H1 (cell line): ENCODE results near the gene CDS2. TPM values are rescaled to one million over a fixed set of nuclear protein-coding genes. Genes with fewer than 3 reads are reported as not detected.

Experiments
- CTCF ChIA-PET: fragments of 300-600 bp; sonication (Branson Sonifier 250); formaldehyde crosslinking; loops from one replicate; lab custom pipeline; 2021; ENCODE audit not compliant: partially characterized antibody; lab: Charles Lee
- POLR2A ChIA-PET: fragments of 300-600 bp; sonication (Branson Sonifier 250); formaldehyde crosslinking; loops from one replicate; lab custom pipeline; 2021; ENCODE audit warnings: inconsistent platforms; ENCODE audit not compliant: partially characterized antibody; lab: Charles Lee
- DNase-seq, 2 experiments: peaks; one replicate each; pipeline versions ENCODE4 v3.0.0 to v3.0.0-alpha.2; 2010 to 2022; ENCODE audit warnings: low spot score in 2 of 2, low read depth in 1 of 2, mixed read lengths in 1 of 2
- FAIRE-seq: peaks from 2 replicates; lab custom pipeline; 2011; peaks lifted over from hg19 to GRCh38; lab: Jason Lieb, UNC
- H2AFZ ChIP-seq: 2 replicates; pipeline ENCODE4 v1.8.1; 2012; ENCODE audit warnings: low read length, inconsistent platforms
- H2AK5ac ChIP-seq: 2 replicates; pipeline ENCODE4 v1.6.1; 2013; ENCODE audit warnings: low read depth, low read length
- H2BK120ac ChIP-seq: replicated peaks from 2 replicates; pipeline ENCODE3; 2013; ENCODE audit warnings: low read depth, low read length, inconsistent platforms
- H2BK12ac ChIP-seq: 2 replicates; pipeline ENCODE4 v1.6.1; 2013; ENCODE audit warnings: low read depth, low read length
- H2BK15ac ChIP-seq: 2 replicates; pipeline ENCODE4 v1.6.1; 2013; ENCODE audit warnings: low read length
- H2BK20ac ChIP-seq: 2 replicates; pipeline ENCODE4 v1.6.1; 2013; ENCODE audit warnings: low read length
- H2BK5ac ChIP-seq: 2 replicates; pipeline ENCODE4 v1.6.1; 2013; ENCODE audit warnings: low read depth, low read length
- H3K14ac ChIP-seq: 2 replicates; pipeline ENCODE4 v1.6.1; 2013; ENCODE audit warnings: inconsistent platforms; ENCODE audit not compliant: insufficient read length
- H3K18ac ChIP-seq: 2 replicates; pipeline ENCODE4 v1.6.1; 2013; ENCODE audit warnings: low read length; ENCODE audit errors: extremely low read depth
- H3K23ac ChIP-seq: 2 replicates; pipeline ENCODE4 v1.6.1; 2013; ENCODE audit warnings: inconsistent platforms; ENCODE audit not compliant: insufficient read length
- H3K23me2 ChIP-seq: 2 replicates; pipeline ENCODE4 v1.6.1; 2013; ENCODE audit warnings: low read depth, low read length
- H3K27ac ChIP-seq: 2 replicates; pipeline ENCODE4 v1.6.1; 2011; ENCODE audit warnings: low read depth, low read length, inconsistent platforms
- H3K27me3 ChIP-seq, 4 experiments: replicated peaks in 1 of 4; 1 replicate in 1 of 4; 2 replicates in 3 of 4; pipeline versions ENCODE4 v1.6.1 to v1.8.1; 2011 to 2013; ENCODE audit warnings: low read length in 3 of 4, mild to moderate bottlenecking in 3 of 4, inconsistent platforms in 2 of 4, mixed read lengths in 2 of 4, moderate library complexity in 1 of 4; ENCODE audit not compliant: control insufficient read depth in 3 of 4, insufficient read depth in 3 of 4; ENCODE audit errors: extremely low read depth in 1 of 4
- H3K36me3 ChIP-seq, 4 experiments: 2 replicates each; pipeline versions ENCODE4 v1.6.1 to v1.8.1; 2011 to 2013; ENCODE audit warnings: mild to moderate bottlenecking in 4 of 4, low read length in 3 of 4, moderate library complexity in 2 of 4, control low read depth in 1 of 4, inconsistent platforms in 1 of 4; ENCODE audit not compliant: insufficient read depth in 4 of 4, control insufficient read depth in 2 of 4
- H3K4ac ChIP-seq: replicated peaks from 2 replicates; pipeline ENCODE3; 2013; ENCODE audit warnings: low read length, low read depth, mixed read lengths, inconsistent platforms; ENCODE audit not compliant: insufficient read length
- H3K4me1 ChIP-seq, 4 experiments: replicated peaks in 1 of 4; 1 replicate in 1 of 4; 2 replicates in 3 of 4; pipeline versions ENCODE4 v1.6.1 to v1.8.1; 2011 to 2013; ENCODE audit warnings: low read length in 3 of 4, inconsistent platforms in 2 of 4, mixed read lengths in 1 of 4; ENCODE audit not compliant: insufficient read depth in 4 of 4, control insufficient read depth in 3 of 4
- H3K4me2 ChIP-seq, 2 experiments: 2 replicates each; pipeline versions ENCODE4 v1.6.1 to v1.8.1; 2011 to 2013; ENCODE audit warnings: low read depth in 2 of 2, low read length in 2 of 2, control low read depth in 1 of 2, inconsistent platforms in 1 of 2, mild to moderate bottlenecking in 1 of 2; ENCODE audit not compliant: insufficient read depth in 1 of 2
- H3K4me3 ChIP-seq, 4 experiments: fragments of 200-600, 300-600 bp in 1 of 4; sonication (generic), shearing (Covaris generic), sonication (Bioruptor Twin) in 1 of 4; 2 replicates each; pipeline versions ENCODE4 v1.5.1 to v1.8.1; 2011 to 2016; ENCODE audit warnings: low read length in 4 of 4, low read depth in 3 of 4, control low read depth in 2 of 4, inconsistent platforms in 2 of 4, mild to moderate bottlenecking in 2 of 4, mixed read lengths in 1 of 4, moderate library complexity in 1 of 4; ENCODE audit not compliant: insufficient read depth in 2 of 4; ENCODE audit errors: extremely low read depth in 1 of 4
- H3K56ac ChIP-seq: replicated peaks from 2 replicates; pipeline ENCODE3; 2013; ENCODE audit warnings: low read depth, mild to moderate bottlenecking, mixed read lengths, low read length, inconsistent platforms; ENCODE audit not compliant: insufficient read length
- H3K79me1 ChIP-seq: 2 replicates; pipeline ENCODE4 v1.6.1; 2013; ENCODE audit warnings: low read depth, low read length, control low read depth
- H3K79me2 ChIP-seq, 2 experiments: 2 replicates each; pipeline versions ENCODE4 v1.6.1 to v1.8.1; 2012 to 2013; ENCODE audit warnings: low read length in 2 of 2, mild to moderate bottlenecking in 2 of 2, inconsistent platforms in 1 of 2; ENCODE audit not compliant: insufficient read depth in 2 of 2, control insufficient read depth in 1 of 2
- H3K9ac ChIP-seq, 4 experiments: replicated peaks in 1 of 4; 1 replicate in 1 of 4; 2 replicates in 3 of 4; pipeline versions ENCODE4 v1.6.1 to v1.8.1; 2011 to 2013; ENCODE audit warnings: low read depth in 3 of 4, low read length in 3 of 4, control low read depth in 2 of 4, mild to moderate bottlenecking in 2 of 4, moderate library complexity in 2 of 4, inconsistent platforms in 1 of 4; ENCODE audit errors: extremely low read depth in 1 of 4
- H3K9me3 ChIP-seq, 2 experiments: 2 replicates each; pipeline versions ENCODE4 v1.6.1 to v1.8.1; 2012 to 2013; ENCODE audit warnings: mild to moderate bottlenecking in 2 of 2, moderate library complexity in 2 of 2, control low read depth in 1 of 2, inconsistent platforms in 1 of 2, low read depth in 1 of 2, low read length in 1 of 2, mixed read lengths in 1 of 2; ENCODE audit not compliant: insufficient read depth in 2 of 2
- H4K20me1 ChIP-seq, 2 experiments: replicated peaks in 1 of 2; 2 replicates each; pipeline versions ENCODE3 to v1.8.1; 2011 to 2013; ENCODE audit warnings: inconsistent platforms in 2 of 2, low read length in 2 of 2, mild to moderate bottlenecking in 1 of 2; ENCODE audit not compliant: insufficient read depth in 2 of 2, control insufficient read depth in 1 of 2
- H4K5ac ChIP-seq: 2 replicates; pipeline ENCODE4 v1.6.1; 2013; ENCODE audit warnings: low read length, low read depth, mixed read lengths, inconsistent platforms; ENCODE audit not compliant: insufficient read length
- H4K8ac ChIP-seq: 2 replicates; pipeline ENCODE4 v1.8.0; 2013; ENCODE audit warnings: mild to moderate bottlenecking, moderate library complexity, low read length, inconsistent platforms; ENCODE audit not compliant: insufficient read depth; ENCODE audit errors: extremely low read depth
- H4K91ac ChIP-seq: replicated peaks from 2 replicates; pipeline ENCODE3; 2013; ENCODE audit warnings: low read length, mixed read lengths, inconsistent platforms; ENCODE audit not compliant: insufficient read length
- CBX8 ChIP-seq: fragments of 300-800, 300-1000 bp; sonication (generic); IDR thresholded peaks from 2 replicates; pipeline ENCODE4 v1.7.1; 2016; ENCODE audit warnings: low read depth, low read length, borderline replicate concordance
- CTBP2 ChIP-seq: IDR thresholded peaks from 2 replicates; pipeline ENCODE4 v1.7.0; 2011; ENCODE audit warnings: borderline replicate concordance, mild to moderate bottlenecking, moderate library complexity, mixed read lengths, low read length; ENCODE audit not compliant: insufficient read depth, insufficient read length
- FOSL1 ChIP-seq: IDR thresholded peaks from 2 replicates; pipeline ENCODE4 v1.6.1; 2011; ENCODE audit warnings: mild to moderate bottlenecking, low read depth, low read length, moderate library complexity; ENCODE audit not compliant: insufficient read depth
- GTF2F1 ChIP-seq: IDR thresholded peaks from 2 replicates; pipeline ENCODE4 v1.6.1; 2012; ENCODE audit warnings: low read depth, low read length, improper control_type of control experiment, borderline replicate concordance
- JUND ChIP-seq: IDR thresholded peaks from 2 replicates; pipeline ENCODE4 v1.6.1; 2011; ENCODE audit warnings: mild to moderate bottlenecking, improper control_type of control experiment, low read length
- KDM4A ChIP-seq: IDR thresholded peaks from one replicate; pipeline ENCODE4 v1.7.1; 2012; ENCODE audit warnings: low read depth, mild to moderate bottlenecking, moderate library complexity, low read length, inconsistent platforms; ENCODE audit not compliant: severe bottlenecking
- MAFK ChIP-seq: IDR thresholded peaks from 2 replicates; pipeline ENCODE4 v1.6.1; 2012; ENCODE audit warnings: low read depth, mild to moderate bottlenecking, improper control_type of control experiment, low read length
- NANOG ChIP-seq: IDR thresholded peaks from 2 replicates; pipeline ENCODE4 v1.6.1; 2011; ENCODE audit warnings: low read length, low read depth, mild to moderate bottlenecking, inconsistent platforms; ENCODE audit not compliant: insufficient read depth, poor library complexity, severe bottlenecking
- PHF8 ChIP-seq: fragments of 200-600 bp; sonication (generic); conservative IDR thresholded peaks from 2 replicates; pipeline ENCODE4 v1.7.1; 2012; ENCODE audit warnings: low read depth, mild to moderate bottlenecking, inconsistent platforms, low read length, moderate library complexity
- POU5F1 ChIP-seq: IDR thresholded peaks from 2 replicates; pipeline ENCODE4 v1.6.1; 2011; ENCODE audit warnings: low read depth, mild to moderate bottlenecking, low read length, moderate library complexity
- RBBP5 ChIP-seq: IDR thresholded peaks from 2 replicates; pipeline ENCODE4 v1.7.1; 2012; ENCODE audit warnings: low read depth, mild to moderate bottlenecking, inconsistent platforms, low read length, moderate library complexity, borderline replicate concordance
- SIRT6 ChIP-seq: IDR thresholded peaks from one replicate; pipeline ENCODE4 v1.7.1; 2012; ENCODE audit warnings: low read length, inconsistent platforms
- SIX5 ChIP-seq: IDR thresholded peaks from 2 replicates; pipeline ENCODE4 v1.6.1; 2011; ENCODE audit warnings: mild to moderate bottlenecking, low read depth, low read length
- TBP ChIP-seq: IDR thresholded peaks from 2 replicates; pipeline ENCODE4 v1.6.1; 2011; ENCODE audit warnings: low read depth, low read length, improper control_type of control experiment
- TEAD4 ChIP-seq: IDR thresholded peaks from 2 replicates; pipeline ENCODE4 v1.6.1; 2012; ENCODE audit warnings: low read depth, low read length, inconsistent platforms, mixed read lengths
- WGBS, 2 experiments: shearing (Covaris generic) in 1 of 2; methylation state at CpG; one replicate each; pipeline versions ENCODE4 v1.1.6 to v1.1.7; 2013 to 2015; ENCODE audit warnings: low lambda C conversion rate in 2 of 2, mixed read lengths in 2 of 2, inconsistent platforms in 1 of 2, low coverage in 1 of 2, missing lambda C conversion rate in 1 of 2; ENCODE audit not compliant: insufficient replicate concordance in 2 of 2, insufficient coverage in 1 of 2, insufficient read length in 1 of 2; ENCODE audit errors: extremely low coverage in 1 of 2, missing lambda C conversion rate in 1 of 2; 5-methylcytosine and 5-hydroxymethylcytosine counted together
- polyA plus RNA-seq, 7 experiments: library from polyadenylated mRNA; depleted of rRNA in 3 of 7; stranded (reverse) in 5 of 7; unstranded in 2 of 7; fragments of >200 nt in 5 of 7; fragments of 200-250 nt in 2 of 7; gene quantifications; 1 replicate in 5 of 7; 2 replicates in 1 of 7; 4 replicates in 1 of 7; pipeline versions ENCODE4 v1.2.1 to v1.2.3, GENCODE V29; 2011 to 2013; ENCODE audit warnings: missing spikeins in 2 of 7, mixed read lengths in 2 of 7
- total RNA-seq: library from RNA; stranded (reverse); fragmentation: NEBNext Ultra II Directional; extraction: Animal tissue kit (Norgen Biotek cat#: 25700); gene quantifications from 2 replicates; pipeline ENCODE4 v1.2.1, GENCODE V29; 2021

CDS2 gene
- total and polyA plus RNA-seq, 2 of the 8 experiments (the other 6 are each of a cell fraction or from before 2014, with no cell fraction given), result 54.0 to 56.2 TPM

DNA sequence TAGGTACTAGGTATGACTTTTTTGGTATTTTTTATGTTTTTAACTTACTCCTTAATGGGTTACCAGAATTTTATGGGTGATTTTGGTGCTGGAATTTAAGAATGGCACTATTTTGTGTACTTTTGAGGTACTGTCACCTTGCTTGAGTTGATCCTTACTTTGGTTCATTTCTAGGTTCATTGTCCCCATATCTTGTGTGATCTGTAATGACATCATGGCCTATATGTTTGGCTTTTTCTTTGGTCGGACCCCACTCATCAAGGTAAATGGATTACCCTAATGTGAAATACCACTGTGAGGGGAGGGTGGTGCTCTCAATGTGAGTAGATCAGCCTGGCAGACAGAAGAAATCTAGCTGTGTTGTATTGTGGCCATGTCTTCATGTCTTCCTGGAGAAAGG, 57.9 kb downstream of the CDS2 start:
- no peak overlapping the region for H2BK12ac ChIP-seq
- FAIRE-seq (no peak), DNase-seq (no peak)
- no peaks in the 10 kb centered on the region; a peak in 1 of 7 replicates for H3K4me1 ChIP-seq
- no peak overlapping the region for H3K27ac ChIP-seq
- H3K4me2 ChIP-seq, result no peak overlapping the region
- TF ChIP-seq CBX8, result no peak
- TF ChIP-seq TBP, result no peak
- no peak for TF ChIP-seq JUND
- TF ChIP-seq MAFK, result no peak
- TF ChIP-seq TEAD4, result no peak
- TF ChIP-seq RBBP5, result no peak
- no peak for TF ChIP-seq SIRT6
- no peak for TF ChIP-seq SIX5
- no peak for TF ChIP-seq NANOG
- TF ChIP-seq PHF8, result no peak
- no peak for TF ChIP-seq CTBP2
- TF ChIP-seq KDM4A, result no peak
- TF ChIP-seq POU5F1, result no peak
- no peak for TF ChIP-seq FOSL1
- TF ChIP-seq GTF2F1, result no peak
- H3K79me2 ChIP-seq, result no peaks in the 10 kb centered on the region
- H2BK5ac ChIP-seq, result no peak overlapping the region
- CTCF ChIA-PET, result interaction anchor here (1.7 to 2.3 kb wide), 2 partner anchors 38 to 58 kb away, joined by 5 to 9 read pairs; partner anchors contain the start of gene CDS2
- no peak overlapping the region for H3K4ac ChIP-seq
- H4K20me1 ChIP-seq, result no peaks in the 10 kb centered on the region
- no peak overlapping the region for H2BK15ac ChIP-seq
- H3K9ac ChIP-seq, result no peak overlapping the region
- POLR2A ChIA-PET, result interaction anchor here (1.1 to 1.2 kb wide), 2 partner anchors 13 to 68 kb away, joined by 3 read pairs; no protein-coding TSS in a partner anchor
- H3K18ac ChIP-seq, result no peak overlapping the region
- no peaks in the 10 kb centered on the region for H3K9me3 ChIP-seq
- H2AFZ ChIP-seq, result no peak overlapping the region
- no peak overlapping the region for H3K14ac ChIP-seq
- no peak overlapping the region for H3K4me3 ChIP-seq
- no peaks in the 10 kb centered on the region for H3K23me2 ChIP-seq
- H3K36me3 ChIP-seq, result peaks cover 3 to 27% (median 8%) of the 10 kb centered on the region in 4 experiments; a peak in 7 of 8 replicates
- no peak overlapping the region for H3K23ac ChIP-seq
- H2BK120ac ChIP-seq, result no peak overlapping the region
- no peak overlapping the region for H2AK5ac ChIP-seq
- H3K27me3 ChIP-seq, result no peaks in the 10 kb centered on the region
- no peak overlapping the region for H2BK20ac ChIP-seq
- H3K79me1 ChIP-seq, result no peaks in the 10 kb centered on the region
- no peak overlapping the region for H4K5ac ChIP-seq
- WGBS, 2 experiments, result 78% methylated on average over 1 of the region's 1 CpG; no CpG with 5 or more reads in 1 of the 2 experiments
- H4K91ac ChIP-seq, result no peak overlapping the region
- no peak overlapping the region for H3K56ac ChIP-seq
- no peak overlapping the region for H4K8ac ChIP-seq
